SKM-1 treated with dmso at 0.1 percent for 144 hours (cell line): ENCODE data around the gene SULT1E1.
"Not testable (repeated sequence)": the region's sequence is repeated elsewhere in the genome, so short reads cannot be mapped to it uniquely, and the experiment has no call there.

Experiments
- DNase-seq: peaks from one replicate; lab custom pipeline; 2025; ENCODE audit not compliant: unreplicated experiment; lab: John Stamatoyannopoulos, UW

SULT1E1 gene

GRCh38 chr4:69843932-69844331, 16.0 kb downstream of the SULT1E1 start:
- DNase-seq: no peak

- no peak for DNase-seq
These were observed 16.6 kb downstream of the SULT1E1 start for GRCh38 chr4:69843301-69843700.

- no peak for DNase-seq
These were observed 21.0 kb downstream of the SULT1E1 start for GRCh38 chr4:69838977-69839376.

- no peak for DNase-seq
These were observed 23.7 kb downstream of the SULT1E1 start for GRCh38 chr4:69836287-69836686.

- DNase-seq: no peak
These were observed 24.2 kb downstream of the SULT1E1 start for GRCh38 chr4:69835766-69836165.

GRCh38 chr4:69833251-69833650, 26.7 kb downstream of the SULT1E1 start:
- DNase-seq: no peak

- DNase-seq: no peak
These were observed 27.5 kb downstream of the SULT1E1 start for GRCh38 chr4:69832326-69833030.

GRCh38 chr4:69831646-69832325, 28.2 kb downstream of the SULT1E1 start:
- peak; percentile 95 for DNase-seq

- no peak for DNase-seq
These were observed 28.7 kb downstream of the SULT1E1 start for GRCh38 chr4:69831270-69831627.

- DNase-seq: no peak
These were observed 29.2 kb downstream of the SULT1E1 start for GRCh38 chr4:69830560-69831269.

GRCh38 chr4:69830192-69830559, 29.8 kb downstream of the SULT1E1 start:
- no peak for DNase-seq

- DNase-seq: no peak
These were observed 30.3 kb downstream of the SULT1E1 start for GRCh38 chr4:69829678-69830077.

- DNase-seq: no peak
These were observed 31.1 kb downstream of the SULT1E1 start for GRCh38 chr4:69828828-69829227.

- not testable (repeated sequence) for DNase-seq
These were observed 34.9 kb downstream of the SULT1E1 start for GRCh38 chr4:69825056-69825455.

GRCh38 chr4:69823481-69824186, 36.3 kb downstream of the SULT1E1 start:
- DNase-seq: peak; percentile 49

- no peak for DNase-seq
These were observed 36.9 kb downstream of the SULT1E1 start for GRCh38 chr4:69823048-69823447.

GRCh38 chr4:69822198-69822597, 37.7 kb downstream of the SULT1E1 start:
- no peak for DNase-seq

GRCh38 chr4:69818060-69818639, 41.8 kb downstream of the SULT1E1 start:
- DNase-seq: no peak

- DNase-seq: no peak
These were observed 43.7 kb downstream of the SULT1E1 start for GRCh38 chr4:69816236-69816635.

- no peak for DNase-seq
These were observed 46.3 kb downstream of the SULT1E1 start for GRCh38 chr4:69813628-69814027.

GRCh38 chr4:69811166-69811565, 48.8 kb downstream of the SULT1E1 start:
- DNase-seq: no peak
